CD4-positive, alpha-beta T cell treated with Interleukin-21 for 1 hour (primary cell): Measurements from ENCODE around the gene SLIT3.
"Not testable (repeated sequence)": the region's sequence is repeated elsewhere in the genome, so short reads cannot be mapped to it uniquely, and the experiment has no call there.

Experiments
- DNase-seq: peaks from one replicate; pipeline ENCODE4 v3.0.0-alpha.2; 2020

SLIT3 gene

DNA sequence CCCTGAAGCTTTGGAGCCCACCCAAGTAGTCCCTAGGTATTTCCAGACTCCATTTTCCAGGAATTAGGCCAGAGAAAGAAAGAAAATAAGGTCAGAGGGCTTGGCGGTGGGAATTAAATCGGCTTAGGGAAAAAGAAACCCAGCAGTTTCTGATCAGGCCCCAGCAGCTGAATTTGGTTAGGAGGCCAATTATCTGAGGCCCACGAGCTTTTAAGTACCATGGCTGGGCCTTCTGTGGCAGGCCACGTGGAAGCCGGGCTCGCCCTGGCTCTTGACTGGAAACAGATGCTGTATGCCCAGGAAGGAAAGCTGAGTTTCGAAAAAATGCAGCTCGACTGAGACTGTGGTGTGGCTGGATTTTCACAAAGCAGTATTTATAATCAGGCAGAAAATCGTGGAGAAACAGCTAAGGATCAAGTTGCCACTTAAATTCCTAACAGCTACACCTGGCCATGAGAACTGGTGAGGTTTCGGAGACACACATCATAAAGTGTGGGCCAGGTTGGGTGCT, 646.7 kb downstream of the SLIT3 start:
- DNase-seq: no peak

DNA sequence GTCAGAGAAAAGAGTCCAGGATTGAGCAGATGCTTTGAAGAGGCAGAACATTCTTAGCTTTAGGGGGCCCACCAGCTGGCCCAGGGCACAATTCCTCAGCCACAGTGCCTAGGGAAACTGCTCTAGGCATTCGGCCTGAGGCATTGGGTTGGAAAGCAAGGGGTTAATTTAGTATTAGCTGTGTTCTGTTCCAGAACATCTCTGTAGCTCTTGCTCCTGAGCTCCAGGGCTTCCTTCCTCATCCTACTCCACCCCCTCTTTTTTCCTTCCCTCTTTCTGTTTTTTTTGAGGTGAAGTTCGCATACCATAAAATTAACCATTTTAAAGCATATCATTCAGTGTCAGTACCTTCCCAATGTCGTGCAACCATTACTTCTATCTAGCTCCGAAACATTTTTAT, 647.3 kb downstream of the SLIT3 start:
- no peak for DNase-seq

- no peak for DNase-seq
These were observed 649.3 kb downstream of the SLIT3 start for GRCh38 chr5:168651648-168652047.

GRCh38 chr5:168649306-168649705, 651.6 kb downstream of the SLIT3 start:
- DNase-seq: no peak

GRCh38 chr5:168648576-168648975, 652.4 kb downstream of the SLIT3 start:
- no peak for DNase-seq

- DNase-seq: no peak
These were observed 652.9 kb downstream of the SLIT3 start for GRCh38 chr5:168648016-168648415.

DNA sequence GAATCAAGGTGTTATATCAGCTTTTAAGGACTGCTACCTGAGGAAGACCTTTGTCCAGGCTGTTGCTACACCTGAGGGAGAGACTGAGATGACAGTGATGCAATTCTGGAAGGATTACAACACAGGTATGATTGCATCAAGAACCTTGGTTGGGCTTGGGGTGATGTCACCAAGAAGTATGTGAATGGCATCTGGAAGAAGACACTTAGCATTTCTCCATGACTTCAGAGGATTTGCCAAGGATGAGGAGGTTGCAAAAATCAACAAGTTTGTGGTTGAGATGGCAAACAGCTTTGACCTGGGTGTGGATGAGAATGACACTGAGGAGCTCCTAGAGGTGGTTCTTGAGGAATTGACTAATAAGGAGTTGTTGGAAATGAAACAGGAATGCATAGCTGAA, 653.9 kb downstream of the SLIT3 start:
- DNase-seq: no peak

GRCh38 chr5:168646335-168646734, 654.6 kb downstream of the SLIT3 start:
- DNase-seq: no peak

GRCh38 chr5:168645195-168645594, 655.7 kb downstream of the SLIT3 start:
- no peak for DNase-seq

DNA sequence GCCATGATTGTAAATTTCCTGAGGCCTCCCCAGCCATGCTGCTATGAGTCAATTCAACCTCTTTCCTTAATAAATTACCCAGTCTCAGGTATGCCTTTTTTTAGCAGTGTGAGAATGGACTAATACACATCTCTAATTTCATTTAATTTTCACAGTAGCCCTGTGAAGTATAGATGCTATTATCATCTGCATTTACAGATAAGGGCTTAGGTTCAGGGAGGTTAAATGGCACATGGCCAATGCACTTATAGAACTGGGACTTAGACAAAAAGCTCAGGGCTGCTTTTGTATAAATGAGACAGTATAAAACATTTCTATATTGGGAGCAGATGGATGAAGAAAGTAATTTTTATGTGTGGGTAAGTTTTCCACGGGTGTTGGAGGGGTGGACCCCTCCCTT, 658.9 kb downstream of the SLIT3 start:
- DNase-seq: no peak

- DNase-seq: not testable (repeated sequence)
These were observed 662.1 kb downstream of the SLIT3 start for GRCh38 chr5:168638846-168639245.

GRCh38 chr5:168637793-168638192, 663.1 kb downstream of the SLIT3 start:
- DNase-seq: no peak

DNA sequence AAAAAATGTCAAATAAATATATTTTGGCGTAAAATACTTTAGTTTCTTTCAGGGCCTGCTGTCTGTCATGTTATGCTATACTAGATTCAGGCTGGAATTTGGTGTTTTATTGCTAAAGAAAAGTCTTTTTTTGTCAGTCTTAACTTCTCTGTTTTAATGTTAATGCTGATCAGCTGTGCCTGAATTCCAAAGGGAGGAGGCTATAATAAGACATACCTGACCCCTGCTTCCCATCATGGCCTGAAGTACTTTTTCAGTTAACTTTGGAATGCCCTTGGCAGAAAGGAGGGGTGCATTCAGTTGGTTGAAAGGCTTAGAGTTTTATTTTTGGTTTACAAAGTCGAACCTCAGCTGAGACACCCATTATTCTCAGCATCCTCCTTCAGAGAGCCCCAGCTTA, 663.7 kb downstream of the SLIT3 start:
- no peak for DNase-seq

DNA sequence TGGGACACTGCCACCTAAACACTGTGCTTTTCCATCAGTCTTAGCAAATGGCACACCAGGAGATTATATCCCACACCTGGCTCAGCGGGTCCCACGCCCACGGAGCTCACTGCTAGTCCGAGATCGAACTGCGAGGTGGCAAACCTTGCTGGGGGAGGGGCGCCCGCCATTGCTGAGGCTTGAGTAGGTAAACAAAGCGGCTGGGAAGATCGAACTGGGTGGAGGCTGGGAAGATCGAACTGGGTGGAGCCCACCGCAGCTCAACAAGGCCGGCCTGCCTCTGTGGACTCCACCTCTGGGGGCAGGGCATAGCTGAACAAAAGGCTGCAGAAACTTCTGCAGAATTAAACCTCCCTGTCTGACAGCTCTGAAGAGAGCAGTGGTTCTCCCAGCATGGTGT, 670.0 kb downstream of the SLIT3 start:
- not testable (repeated sequence) for DNase-seq

GRCh38 chr5:168624850-168625364, 676.0 kb downstream of the SLIT3 start:
- no peak for DNase-seq

DNA sequence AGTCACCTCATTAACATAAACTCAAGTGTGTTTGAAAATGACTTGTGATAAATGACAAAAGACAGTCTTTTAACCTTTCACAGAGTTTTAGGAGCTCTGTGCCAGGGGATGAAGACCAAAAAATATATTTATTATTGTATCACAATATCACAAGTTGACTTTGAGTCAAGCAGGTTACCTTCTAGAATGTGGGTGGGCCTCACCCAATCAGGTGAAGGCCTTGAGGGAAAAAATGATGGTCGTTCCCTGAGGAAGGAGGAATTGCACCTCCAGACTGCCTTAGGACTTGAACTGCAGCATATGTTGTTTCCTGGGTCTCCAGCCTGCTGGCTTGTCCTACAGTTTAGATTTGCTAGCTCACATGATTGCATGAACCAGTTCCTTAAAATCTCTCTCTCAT, 680.1 kb downstream of the SLIT3 start:
- DNase-seq: no peak

DNA sequence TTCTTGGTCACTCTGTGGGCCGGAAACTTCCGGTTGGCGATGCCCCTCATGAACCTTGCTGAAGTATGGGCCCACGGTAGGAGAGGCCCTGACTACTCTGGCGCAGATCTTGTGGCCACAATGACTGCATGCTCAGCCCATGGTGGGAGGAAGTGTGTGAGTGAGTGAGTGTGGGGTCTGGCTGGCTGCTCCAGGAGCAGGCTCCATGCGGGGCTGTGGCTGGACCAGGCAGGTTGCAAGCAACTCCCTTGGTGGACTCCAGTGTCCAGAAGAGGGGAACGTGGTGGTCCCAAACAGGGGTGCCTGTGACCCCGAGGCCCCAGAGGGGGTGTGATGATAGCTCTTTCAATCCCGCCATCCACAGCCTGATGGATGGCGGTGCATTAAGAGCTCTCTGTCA, 686.3 kb downstream of the SLIT3 start:
- DNase-seq: no peak

GRCh38 chr5:168613996-168614395, 686.9 kb downstream of the SLIT3 start:
- no peak for DNase-seq

DNA sequence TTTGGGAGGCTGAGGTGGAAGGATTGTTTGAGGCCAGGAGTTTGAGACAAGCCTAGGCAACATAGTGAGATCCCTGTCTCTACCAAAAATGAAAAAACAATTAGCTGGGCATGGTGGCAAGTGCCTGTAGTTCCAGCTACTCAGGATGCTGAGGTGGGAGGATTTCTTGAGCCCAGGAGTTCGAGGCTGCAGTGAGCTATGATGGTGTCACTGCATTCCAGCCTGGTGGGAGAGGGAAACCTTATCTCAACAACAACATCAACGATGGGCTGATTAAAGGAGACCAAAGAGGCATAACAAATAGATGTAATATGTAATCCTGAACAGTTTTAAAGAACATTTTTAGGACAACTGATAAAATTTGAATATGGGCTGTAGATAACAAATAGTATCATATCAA, 687.5 kb downstream of the SLIT3 start:
- no peak for DNase-seq

DNA sequence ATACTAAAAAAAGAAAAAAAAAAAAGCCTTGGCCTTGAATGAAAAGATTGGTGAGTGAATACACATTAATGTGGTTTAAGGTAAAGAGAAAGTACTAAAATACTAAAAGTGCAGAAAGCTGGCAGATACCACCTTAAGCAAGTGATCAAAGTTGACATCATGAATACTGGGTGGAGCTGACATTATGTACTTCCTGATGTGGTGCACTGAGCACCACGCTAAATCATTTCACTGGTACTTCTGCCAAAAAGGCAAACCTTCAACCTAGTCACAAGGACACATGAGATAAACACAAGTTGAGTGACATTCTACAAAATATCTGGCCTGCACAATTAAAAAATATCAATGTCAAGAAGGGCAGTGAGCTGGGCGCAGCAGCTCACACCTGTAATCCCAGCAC, 687.9 kb downstream of the SLIT3 start:
- peak; percentile 61 for DNase-seq

GRCh38 chr5:168612123-168612522, 688.8 kb downstream of the SLIT3 start:
- DNase-seq: no peak
